GM19372 (cell line): ENCODE results near the gene SNX6.
"Not testable (repeated sequence)": the region's sequence is repeated elsewhere in the genome, so short reads cannot be mapped to it uniquely, and the experiment has no call there.

Experiments used
- ATAC-seq: cut with Tn5 transposase; IDR thresholded peaks from one replicate; pipeline ENCODE4 v1.9.1; 2021; ENCODE audit warnings: mild to moderate bottlenecking, low read depth, moderate library complexity; ENCODE audit not compliant: unreplicated experiment

SNX6 gene

GRCh38 chr14:34569750-34570149 is 60.2 kb downstream of the SNX6 start:
- ATAC-seq = no peak

- ATAC-seq = no peak
Observed at GRCh38 chr14:34568803-34569202, 61.1 kb downstream of the SNX6 start.

GRCh38 chr14:34562776-34563150 is 67.2 kb downstream of the SNX6 start:
- ATAC-seq = no peak

GRCh38 chr14:34562037-34562775 is 67.7 kb downstream of the SNX6 start:
- not testable (repeated sequence) for ATAC-seq

- peak; percentile 43 for ATAC-seq
Observed at GRCh38 chr14:34556498-34556829, 73.5 kb downstream of the SNX6 start.

GRCh38 chr14:34555583-34556497 is 74.1 kb downstream of the SNX6 start:
- peak; percentile 74 for ATAC-seq

GRCh38 chr14:34554540-34555250 is 75.3 kb downstream of the SNX6 start:
- ATAC-seq = no peak

GRCh38 chr14:34549276-34549966 is 80.5 kb downstream of the SNX6 start:
- not testable (repeated sequence) for ATAC-seq

- ATAC-seq = no peak
Observed at GRCh38 chr14:34548472-34548981, 81.4 kb downstream of the SNX6 start.

GRCh38 chr14:34547136-34547520 is 82.8 kb downstream of the SNX6 start:
- ATAC-seq = peak; percentile 36

GRCh38 chr14:34546272-34547135 is 83.4 kb downstream of the SNX6 start:
- peak; percentile 68 for ATAC-seq

GRCh38 chr14:34540181-34541059 is 89.5 kb downstream of the SNX6 start:
- not testable (repeated sequence) for ATAC-seq

GRCh38 chr14:34539407-34540180 is 90.4 kb downstream of the SNX6 start, which contains the start of gene EAPP:
TSS of gene EAPP (minus strand) at chr14:34539701. CDS start at chr14:34539628, 73 bp downstream.
- peak; percentile 100 for ATAC-seq

GRCh38 chr14:34538871-34539406 is 91.0 kb downstream of the SNX6 start:
- no peak for ATAC-seq

GRCh38 chr14:34538096-34538495 is 91.9 kb downstream of the SNX6 start:
- ATAC-seq = not testable (repeated sequence)

- no peak for ATAC-seq
Observed at GRCh38 chr14:34537677-34538009, 92.3 kb downstream of the SNX6 start.

- no peak for ATAC-seq
Observed at GRCh38 chr14:34536951-34537676, 92.8 kb downstream of the SNX6 start.
